Stromal cell of bone marrow (primary cell): Measurements from ENCODE around the gene CD28.
"Not testable (repeated sequence)": the region's sequence is repeated elsewhere in the genome, so short reads cannot be mapped to it uniquely, and the experiment has no call there.

Experiments used
- DNase-seq: peaks from one replicate; pipeline ENCODE4 v3.0.0-alpha.2; 2012; ENCODE audit warnings: low read depth

Gene CD28

GRCh38 chr2:203784710-203785270 is 78.4 kb downstream of the CD28 start:
- DNase-seq: not testable (repeated sequence)

GRCh38 chr2:203785391-203786110 is 79.1 kb downstream of the CD28 start:
- not testable (repeated sequence) for DNase-seq

- no peak for DNase-seq
Measured at GRCh38 chr2:203786549-203787351, 80.3 kb downstream of the CD28 start.

GRCh38 chr2:203787979-203788378 is 81.5 kb downstream of the CD28 start:
- no peak for DNase-seq
